Gastrocnemius medialis (tissue), 4 donors: ENCODE results near the gene NUB1.

Experiments
- CTCF ChIP-seq, 5 experiments: fragments of 450-650 bp in 3 of 5; fragments of 200-600 bp in 2 of 5; sonication (generic) in 2 of 5; IDR thresholded peaks in 4 of 5; conservative IDR thresholded peaks in 1 of 5; 1 replicate in 4 of 5; 2 replicates in 1 of 5; pipeline ENCODE4 v1.5.1; 2016 to 2019; ENCODE audit warnings: antibody characterized with exemption in 5 of 5, mild to moderate bottlenecking in 3 of 5, moderate library complexity in 3 of 5
- POLR2A ChIP-seq, 2 donors: fragments of 450-650 bp; IDR thresholded peaks; one replicate each; pipeline ENCODE4 v1.6.1; 2017; ENCODE audit warnings: antibody characterized with exemption in 2 of 2, mild to moderate bottlenecking in 2 of 2, moderate library complexity in 2 of 2

- TF ChIP-seq CTCF (IDR thresholded peaks at IDR 0.05 in 4 of 5, conservative IDR thresholded peaks at IDR 0.05 in 1 of 5) (no peak), POLR2A (IDR thresholded peaks at IDR 0.05) (no peak)
Measured at GRCh38 chr7:151319189-151319588, 22.4 kb upstream of the NUB1 start.
